Measurements from ENCODE around the gene DLGAP1. TPM values are rescaled to one million over a fixed set of nuclear protein-coding genes. Genes with fewer than 3 reads are reported as not detected.

DLGAP1 gene
- total and polyA plus RNA-seq, 2 of the 4 experiments (the other 2 are of a cell fraction): under 0.01 to 0.09 TPM

DNA sequence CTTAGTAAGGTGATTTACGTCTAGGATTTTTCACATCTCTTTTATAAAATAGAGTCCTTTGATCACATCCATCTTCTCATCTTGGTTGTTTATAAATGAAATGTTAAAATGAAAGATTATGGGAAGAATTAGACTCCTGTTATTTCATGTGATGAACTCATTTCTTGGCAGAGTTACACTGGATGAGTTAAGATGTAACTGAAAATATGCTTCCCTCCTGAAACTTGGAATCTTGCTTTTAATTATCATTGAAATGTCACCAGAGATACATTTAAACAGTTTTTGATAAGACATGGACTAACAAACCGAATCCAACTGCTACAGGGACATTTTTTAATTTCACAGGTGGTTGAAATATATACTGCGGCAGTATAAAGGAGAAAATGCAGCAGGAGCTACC, 274.0 kb downstream of the DLGAP1 start:
- POLR2A ChIA-PET (ENCODE audit: unreplicated experiment): no interaction called here
- in situ Hi-C loops (cut with MboI; ENCODE audit: low sequenced_read_pairs): no loop called here

More for the DNA sequence above, 274.0 kb downstream of the DLGAP1 start:
- BruUV-seq (replicated peaks): no TSS peak
- Histone ChIP-seq H3K27me3 (ENCODE audit: control insufficient read depth, insufficient read depth, low read length) (no peaks in the 10 kb centered on the region), H3K23ac (ENCODE audit: low read depth, low read length) (no peak overlapping the region), H2BK120ac (ENCODE audit: low read depth, low read length) (no peak overlapping the region), H3K27ac (ENCODE audit: insufficient read depth, low read length) (no peak overlapping the region), H3K18ac (ENCODE audit: low read depth, low read length) (no peak overlapping the region), H3K4me3 (ENCODE audit: insufficient read depth, low read depth, low read length) (no peak overlapping the region), H2BK5ac (ENCODE audit: low read depth, low read length, poor library complexity, severe bottlenecking) (no peak overlapping the region), H3K9me1 (ENCODE audit: insufficient read depth, low read length) (no peaks in the 10 kb centered on the region), H3K79me1 (ENCODE audit: low read depth in 1 of 2, low read length in 2 of 2) (no peaks in the 10 kb centered on the region), H2AFZ (replicated peaks; ENCODE audit: low read length, poor library complexity) (no peak overlapping the region), H3K9ac (ENCODE audit: low read depth, low read length) (no peak overlapping the region), H4K91ac (ENCODE audit: insufficient read depth, low read depth, low read length) (no peak overlapping the region), H3K14ac (replicated peaks; ENCODE audit: low read depth, low read length) (no peak overlapping the region), H3K4me1 (ENCODE audit: control insufficient read depth, insufficient read depth, low read length) (no peaks in the 10 kb centered on the region), H2BK20ac (ENCODE audit: low read depth, low read length) (no peak overlapping the region), H2AK9ac (replicated peaks; ENCODE audit: low read depth, low read length, poor library complexity) (no peak overlapping the region), H3K4ac (ENCODE audit: low read depth, low read length) (no peak overlapping the region), H4K8ac (ENCODE audit: low read depth in 2 of 2, low read length in 2 of 2) (no peak overlapping the region), H3K36me3 (ENCODE audit: control insufficient read depth, insufficient read depth, low read length) (no peaks in the 10 kb centered on the region), H4K5ac (ENCODE audit: low read depth, low read length) (no peak overlapping the region), H3K9me3 (ENCODE audit: control insufficient read depth, insufficient read depth, low read length) (no peaks in the 10 kb centered on the region), H2AK5ac (ENCODE audit: low read depth, low read length) (no peak overlapping the region), H4K20me1 (ENCODE audit: insufficient read depth, low read length) (no peaks in the 10 kb centered on the region), H3K56ac (ENCODE audit: extremely low read depth, insufficient read depth, low read length) (no peak overlapping the region), H2BK15ac (ENCODE audit: low read depth, low read length) (no peak overlapping the region), H3K4me2 (ENCODE audit: low read depth, low read length) (no peak overlapping the region)
- DNase-seq (no peak), ATAC-seq (ENCODE audit: low read depth) (no peak)
- intact Hi-C loops (cut with micrococcal nuclease) (no loop called here), dilution Hi-C loops (cut with HindIII; ENCODE audit: low sequenced_read_pairs, unreplicated experiment) (no loop called here)
- CTCF ChIA-PET: no interaction called here
- TF ChIP-seq RAD21 (IDR thresholded peaks at IDR 0.05; ENCODE audit: low read length) (no peak), MAFK (IDR thresholded peaks at IDR 0.05; ENCODE audit: low read depth, low read length) (no peak), NFE2L2 (IDR thresholded peaks at IDR 0.05; ENCODE audit: low read depth, low read length) (no peak), POLR2A (IDR thresholded peaks at IDR 0.05; ENCODE audit: low read depth, low read length) (no peak), CEBPB (IDR thresholded peaks at IDR 0.05; ENCODE audit: low read depth, low read length) (no peak), FOS (IDR thresholded peaks at IDR 0.05; ENCODE audit: low read depth, low read length) (no peak), BHLHE40 (IDR thresholded peaks at IDR 0.05; ENCODE audit: low read depth, low read length) (no peak), RCOR1 (IDR thresholded peaks at IDR 0.05; ENCODE audit: insufficient replicate concordance, low read length) (no peak), SMC3 (IDR thresholded peaks at IDR 0.05; ENCODE audit: low read depth, low read length) (no peak), MXI1 (IDR thresholded peaks at IDR 0.05; ENCODE audit: borderline replicate concordance, low read depth, low read length) (no peak), MAZ (IDR thresholded peaks at IDR 0.05; ENCODE audit: borderline replicate concordance, low read depth, low read length) (no peak), CHD1 (IDR thresholded peaks at IDR 0.05; ENCODE audit: low read depth, low read length) (no peak), RFX5 (IDR thresholded peaks at IDR 0.05; ENCODE audit: low read depth, low read length) (no peak)
- TF ChIP-seq, protein P1, sequence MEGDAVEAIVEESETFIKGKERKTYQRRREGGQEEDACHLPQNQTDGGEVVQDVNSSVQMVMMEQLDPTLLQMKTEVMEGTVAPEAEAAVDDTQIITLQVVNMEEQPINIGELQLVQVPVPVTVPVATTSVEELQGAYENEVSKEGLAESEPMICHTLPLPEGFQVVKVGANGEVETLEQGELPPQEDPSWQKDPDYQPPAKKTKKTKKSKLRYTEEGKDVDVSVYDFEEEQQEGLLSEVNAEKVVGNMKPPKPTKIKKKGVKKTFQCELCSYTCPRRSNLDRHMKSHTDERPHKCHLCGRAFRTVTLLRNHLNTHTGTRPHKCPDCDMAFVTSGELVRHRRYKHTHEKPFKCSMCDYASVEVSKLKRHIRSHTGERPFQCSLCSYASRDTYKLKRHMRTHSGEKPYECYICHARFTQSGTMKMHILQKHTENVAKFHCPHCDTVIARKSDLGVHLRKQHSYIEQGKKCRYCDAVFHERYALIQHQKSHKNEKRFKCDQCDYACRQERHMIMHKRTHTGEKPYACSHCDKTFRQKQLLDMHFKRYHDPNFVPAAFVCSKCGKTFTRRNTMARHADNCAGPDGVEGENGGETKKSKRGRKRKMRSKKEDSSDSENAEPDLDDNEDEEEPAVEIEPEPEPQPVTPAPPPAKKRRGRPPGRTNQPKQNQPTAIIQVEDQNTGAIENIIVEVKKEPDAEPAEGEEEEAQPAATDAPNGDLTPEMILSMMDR (conservative IDR thresholded peaks at IDR 0.05; ENCODE audit: low read depth, low read length): no peak
- TF ChIP-seq, protein P2, sequence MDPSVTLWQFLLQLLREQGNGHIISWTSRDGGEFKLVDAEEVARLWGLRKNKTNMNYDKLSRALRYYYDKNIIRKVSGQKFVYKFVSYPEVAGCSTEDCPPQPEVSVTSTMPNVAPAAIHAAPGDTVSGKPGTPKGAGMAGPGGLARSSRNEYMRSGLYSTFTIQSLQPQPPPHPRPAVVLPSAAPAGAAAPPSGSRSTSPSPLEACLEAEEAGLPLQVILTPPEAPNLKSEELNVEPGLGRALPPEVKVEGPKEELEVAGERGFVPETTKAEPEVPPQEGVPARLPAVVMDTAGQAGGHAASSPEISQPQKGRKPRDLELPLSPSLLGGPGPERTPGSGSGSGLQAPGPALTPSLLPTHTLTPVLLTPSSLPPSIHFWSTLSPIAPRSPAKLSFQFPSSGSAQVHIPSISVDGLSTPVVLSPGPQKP (IDR thresholded peaks at IDR 0.05; ENCODE audit: borderline replicate concordance, low read depth, low read length): no peak
- TF ChIP-seq, protein P3, sequence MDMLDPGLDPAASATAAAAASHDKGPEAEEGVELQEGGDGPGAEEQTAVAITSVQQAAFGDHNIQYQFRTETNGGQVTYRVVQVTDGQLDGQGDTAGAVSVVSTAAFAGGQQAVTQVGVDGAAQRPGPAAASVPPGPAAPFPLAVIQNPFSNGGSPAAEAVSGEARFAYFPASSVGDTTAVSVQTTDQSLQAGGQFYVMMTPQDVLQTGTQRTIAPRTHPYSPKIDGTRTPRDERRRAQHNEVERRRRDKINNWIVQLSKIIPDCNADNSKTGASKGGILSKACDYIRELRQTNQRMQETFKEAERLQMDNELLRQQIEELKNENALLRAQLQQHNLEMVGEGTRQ (IDR thresholded peaks at IDR 0.05; ENCODE audit: low read depth, low read length): no peak
- no CpG with 5 or more reads among the region's 3 CpGs for WGBS, 2 experiments (ENCODE audit: extremely low coverage in 2 of 2, insufficient read length in 1 of 2)
